ENCODE results near the gene ACAT2.

DNA sequence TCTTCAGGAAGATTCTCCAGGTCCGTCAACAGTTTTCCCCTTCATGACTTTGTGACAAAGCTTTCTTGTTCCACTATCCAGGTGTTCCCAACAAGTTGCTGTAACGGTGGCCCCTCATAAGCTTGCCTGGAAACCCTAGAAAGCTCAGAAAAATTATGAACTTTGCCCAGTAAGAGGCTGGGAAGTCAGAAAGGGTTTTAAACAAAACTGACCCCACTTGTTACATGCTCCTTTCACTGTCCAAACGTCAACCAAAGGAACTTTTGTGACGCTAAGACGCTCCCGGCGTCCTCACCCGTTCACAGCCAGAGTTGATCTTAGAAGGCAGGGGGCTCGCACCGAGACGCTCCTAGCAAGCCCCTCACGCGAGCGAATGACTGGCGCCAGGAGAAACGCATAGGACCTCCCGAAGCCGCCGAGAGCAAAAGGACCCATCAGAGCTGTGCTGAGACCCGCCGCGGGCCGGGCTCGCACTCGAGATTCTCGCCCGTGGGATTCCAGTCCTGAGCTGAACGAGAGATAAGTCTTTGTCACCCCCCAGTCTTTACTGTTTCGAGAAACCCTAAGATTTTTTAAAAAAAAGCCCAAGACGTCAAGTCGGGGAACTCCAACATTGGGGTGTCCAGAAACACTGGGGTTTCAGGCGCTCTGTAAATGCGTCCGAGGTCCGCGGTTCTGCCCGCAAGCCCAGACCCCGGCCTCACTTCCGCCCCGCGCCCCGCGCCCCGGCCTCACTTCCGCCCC, 544 bp upstream of the ACAT2 start:
- no peak for TF ChIP-seq CTCF (IDR thresholded peaks at IDR 0.05 in 4 of 5, conservative IDR thresholded peaks at IDR 0.05 in 1 of 5)
- no peak for TF ChIP-seq POLR2A (IDR thresholded peaks at IDR 0.05)
